IMR-90 (cell line): Measurements from ENCODE around the gene ASIC2. TPM values are rescaled to one million over a fixed set of nuclear protein-coding genes. Genes with fewer than 3 reads are reported as not detected.

Experiments used
- ATAC-seq: fragments of 200-7000 bp; cut with Tn5 transposase; 2 replicates; pipeline ENCODE4 v1.9.1; 2020; ENCODE audit warnings: low read depth, mild to moderate bottlenecking, moderate library complexity
- BruUV-seq: library from RNA; stranded (reverse); fragments of 400-500 nt; replicated peaks from 2 replicates; lab custom pipeline; 2021; lab: Mats Ljungman, UMichigan
- CTCF ChIA-PET: fragments of 300-600 bp; formaldehyde crosslinking; extraction: SDS; loops from one replicate; lab custom pipeline; 2021; ENCODE audit warnings: antibody characterized with exemption; lab: Yijun Ruan, JAX
- POLR2A ChIA-PET: fragments of 300-600 bp; sonication (Branson Sonifier 250); formaldehyde crosslinking; loops from one replicate; lab custom pipeline; 2022; ENCODE audit warnings: antibody characterized with exemption; ENCODE audit not compliant: unreplicated experiment; lab: Charles Lee
- DNase-seq: peaks from one replicate; pipeline ENCODE4 v3.0.0; 2013
- H2AFZ ChIP-seq: replicated peaks from 2 replicates; pipeline ENCODE3; 2013; ENCODE audit warnings: low read length, mild to moderate bottlenecking; ENCODE audit not compliant: poor library complexity
- H2AK5ac ChIP-seq: 2 replicates; pipeline ENCODE4 v1.6.1; 2013; ENCODE audit warnings: low read depth, low read length, inconsistent platforms
- H2AK9ac ChIP-seq: replicated peaks from 2 replicates; pipeline ENCODE3; 2013; ENCODE audit warnings: mild to moderate bottlenecking, low read depth, low read length, moderate library complexity; ENCODE audit not compliant: poor library complexity
- H2BK120ac ChIP-seq: 2 replicates; pipeline ENCODE4 v1.6.1; 2013; ENCODE audit warnings: low read depth, low read length, inconsistent platforms
- H2BK15ac ChIP-seq: 3 replicates; pipeline ENCODE4 v1.6.1; 2013; ENCODE audit warnings: low read depth, low read length, inconsistent platforms
- H2BK20ac ChIP-seq: 2 replicates; pipeline ENCODE4 v1.6.1; 2013; ENCODE audit warnings: low read depth, mild to moderate bottlenecking, inconsistent platforms, low read length, moderate library complexity
- H2BK5ac ChIP-seq: 2 replicates; pipeline ENCODE4 v1.6.1; 2013; ENCODE audit warnings: mild to moderate bottlenecking, low read depth, low read length, inconsistent platforms; ENCODE audit not compliant: poor library complexity, severe bottlenecking
- H3K14ac ChIP-seq: replicated peaks from 2 replicates; pipeline ENCODE4 v1.6.1; 2013; ENCODE audit warnings: low read depth, low read length, inconsistent platforms
- H3K18ac ChIP-seq: 2 replicates; pipeline ENCODE4 v1.6.1; 2013; ENCODE audit warnings: low read depth, low read length, control low read depth
- H3K23ac ChIP-seq: 2 replicates; pipeline ENCODE4 v1.6.1; 2013; ENCODE audit warnings: low read depth, low read length, inconsistent platforms
- H3K27ac ChIP-seq: 2 replicates; pipeline ENCODE4 v1.5.1; 2013; ENCODE audit warnings: mild to moderate bottlenecking, control low read depth, low read length; ENCODE audit not compliant: insufficient read depth
- H3K27me3 ChIP-seq: 2 replicates; pipeline ENCODE4 v1.6.1; 2013; ENCODE audit warnings: low read length; ENCODE audit not compliant: control insufficient read depth, insufficient read depth
- H3K36me3 ChIP-seq: 2 replicates; pipeline ENCODE4 v1.6.1; 2013; ENCODE audit warnings: low read length, mixed read lengths; ENCODE audit not compliant: control insufficient read depth, insufficient read depth
- H3K4ac ChIP-seq: 2 replicates; pipeline ENCODE4 v1.6.1; 2013; ENCODE audit warnings: low read depth, low read length, inconsistent platforms
- H3K4me1 ChIP-seq: 2 replicates; pipeline ENCODE4 v1.6.1; 2013; ENCODE audit warnings: low read length, mixed read lengths; ENCODE audit not compliant: control insufficient read depth, insufficient read depth
- H3K4me2 ChIP-seq: 2 replicates; pipeline ENCODE4 v1.6.1; 2013; ENCODE audit warnings: low read depth, mild to moderate bottlenecking, control low read depth, low read length, moderate library complexity
- H3K4me3 ChIP-seq: 2 replicates; pipeline ENCODE4 v1.5.1; 2013; ENCODE audit warnings: low read depth, mild to moderate bottlenecking, control low read depth, low read length, moderate library complexity; ENCODE audit not compliant: insufficient read depth
- H3K56ac ChIP-seq: 2 replicates; pipeline ENCODE4 v1.6.1; 2013; ENCODE audit warnings: low read length, inconsistent platforms; ENCODE audit not compliant: insufficient read depth; ENCODE audit errors: extremely low read depth
- H3K79me1 ChIP-seq, 2 experiments: 2 replicates each; pipeline ENCODE4 v1.6.1; 2013; ENCODE audit warnings: low read length in 2 of 2, inconsistent platforms in 1 of 2, low read depth in 1 of 2
- H3K9ac ChIP-seq: 2 replicates; pipeline ENCODE4 v1.6.1; 2013; ENCODE audit warnings: low read depth, low read length, control low read depth
- H3K9me1 ChIP-seq: 2 replicates; pipeline ENCODE4 v1.6.1; 2013; ENCODE audit warnings: low read length, inconsistent platforms; ENCODE audit not compliant: insufficient read depth
- H3K9me3 ChIP-seq: 2 replicates; pipeline ENCODE4 v1.6.1; 2013; ENCODE audit warnings: low read length; ENCODE audit not compliant: control insufficient read depth, insufficient read depth
- H4K20me1 ChIP-seq: 2 replicates; pipeline ENCODE4 v1.6.1; 2013; ENCODE audit warnings: low read length, inconsistent platforms; ENCODE audit not compliant: insufficient read depth
- H4K5ac ChIP-seq: 2 replicates; pipeline ENCODE4 v1.6.1; 2013; ENCODE audit warnings: mild to moderate bottlenecking, low read depth, low read length, control low read depth
- H4K8ac ChIP-seq, 2 experiments: 2 replicates each; pipeline ENCODE4 v1.6.1; 2013; ENCODE audit warnings: low read depth in 2 of 2, low read length in 2 of 2, control low read depth in 1 of 2, inconsistent platforms in 1 of 2
- H4K91ac ChIP-seq: 2 replicates; pipeline ENCODE4 v1.6.1; 2013; ENCODE audit warnings: low read depth, low read length, inconsistent platforms; ENCODE audit not compliant: insufficient read depth
- FOS ChIP-seq: fragments of 150-350 bp; IDR thresholded peaks from 2 replicates; pipeline ENCODE4 v1.6.1; 2016; ENCODE audit warnings: low read depth, low read length
- MAFK ChIP-seq: IDR thresholded peaks from 2 replicates; pipeline ENCODE4 v1.6.1; 2012; ENCODE audit warnings: low read depth, low read length, improper control_type of control experiment
- POLR2A ChIP-seq: IDR thresholded peaks from 2 replicates; pipeline ENCODE4 v1.6.1; 2012; ENCODE audit warnings: mild to moderate bottlenecking, low read depth, low read length
- USF2 ChIP-seq: fragments of 150-350 bp; IDR thresholded peaks from 2 replicates; pipeline ENCODE4 v1.6.1; 2017; ENCODE audit warnings: mild to moderate bottlenecking, antibody characterized with exemption, low read length, low read depth
- WGBS, 2 experiments: methylation state at CpG; one replicate each; pipeline versions ENCODE4 v1.1.5 to v1.1.7; 2013; ENCODE audit warnings: missing lambda C conversion rate in 2 of 2; ENCODE audit not compliant: insufficient read length in 1 of 2; ENCODE audit errors: extremely low coverage in 2 of 2; 5-methylcytosine and 5-hydroxymethylcytosine counted together
- dilution Hi-C: fragments of 300-500 bp; cut with HindIII; formaldehyde crosslinking; loops from one replicate; pipeline ENCODE4 v1.14.3; 2018; ENCODE audit warnings: low sequenced_read_pairs; ENCODE audit not compliant: unreplicated experiment
- in situ Hi-C: fragments of 300-500 bp; cut with MboI; formaldehyde crosslinking; loops from 3 replicates; pipeline ENCODE4 v1.14.3; 2019; ENCODE audit warnings: low sequenced_read_pairs, inconsistent platforms, mixed read lengths
- intact Hi-C: fragments of 100-400 bp; cut with micrococcal nuclease; formaldehyde crosslinking; loops from 2 replicates; pipeline ENCODE4 v1.10.0; 2022
- polyA plus RNA-seq, 3 experiments: library from polyadenylated mRNA; depleted of rRNA; stranded (reverse); fragments of >200 nt; gene quantifications; 2 replicates each; pipeline ENCODE4 v1.2.3, GENCODE V29; 2012; ENCODE audit warnings: low replicate concordance in 1 of 3
- total RNA-seq: library from RNA; depleted of rRNA; stranded (reverse); fragments of >200 nt; gene quantifications from 2 replicates; pipeline ENCODE4 v1.2.3, GENCODE V29; 2012

Gene ASIC2
- total and polyA plus RNA-seq, 2 of the 4 experiments (the other 2 are of a cell fraction), result under 0.01 to 0.15 TPM

- no peak for ATAC-seq
Observed at GRCh38 chr17:33145941-33146340, 147.2 kb downstream of the ASIC2 start.

More at GRCh38 chr17:33145941-33146340, 147.2 kb downstream of the ASIC2 start:
- H3K36me3 ChIP-seq, result no peaks in the 10 kb centered on the region
- H4K20me1 ChIP-seq, result no peaks in the 10 kb centered on the region
- H3K56ac ChIP-seq, result no peak overlapping the region
- TF ChIP-seq MAFK, result no peak
- TF ChIP-seq POLR2A, result no peak
- TF ChIP-seq FOS, result no peak
- no peak for TF ChIP-seq USF2
- CTCF ChIA-PET, result no interaction called here
- H2BK15ac ChIP-seq, result no peak overlapping the region
- H3K27ac ChIP-seq, result no peak overlapping the region
- no peak overlapping the region for H2BK20ac ChIP-seq
- H2BK120ac ChIP-seq, result no peak overlapping the region
- H4K91ac ChIP-seq, result no peak overlapping the region
- no peak overlapping the region for H2AK9ac ChIP-seq
- H3K9ac ChIP-seq, result no peak overlapping the region
- whole genome bisulfite sequencing, 2 experiments, result no CpG with 5 or more reads among the region's 4 CpGs
- in situ Hi-C loops (loop anchor here (10.0 kb wide), 1 partner anchor 61 kb away; no protein-coding TSS in a partner anchor), dilution Hi-C loops (no loop called here), intact Hi-C loops (loop anchor here (10.0 kb wide), 2 partner anchors 79 to 139 kb away; no protein-coding TSS in a partner anchor)
- no peaks in the 10 kb centered on the region for H3K27me3 ChIP-seq
- POLR2A ChIA-PET, result no interaction called here
- no peak overlapping the region for H3K23ac ChIP-seq
- no TSS peak for BruUV-seq
- no peaks in the 10 kb centered on the region for H3K79me1 ChIP-seq
- no peak overlapping the region for H3K4ac ChIP-seq
- no peak overlapping the region for H3K18ac ChIP-seq
- H3K9me1 ChIP-seq, result no peaks in the 10 kb centered on the region
- H3K14ac ChIP-seq, result no peak overlapping the region
- no peak overlapping the region for H3K4me2 ChIP-seq
- H4K5ac ChIP-seq, result no peak overlapping the region
- H3K4me3 ChIP-seq, result no peak overlapping the region
- DNase-seq, result no peak
- no peaks in the 10 kb centered on the region for H3K4me1 ChIP-seq
- H4K8ac ChIP-seq, result no peak overlapping the region
- H2BK5ac ChIP-seq, result no peak overlapping the region
- H2AFZ ChIP-seq, result no peak overlapping the region
- no peak overlapping the region for H2AK5ac ChIP-seq
- no peaks in the 10 kb centered on the region for H3K9me3 ChIP-seq
